Choroid plexus epithelial cell (primary cell): ENCODE measurements around the gene CTSD.

Experiments
- DNase-seq: peaks from one replicate; pipeline ENCODE4 v3.0.0-alpha.2; 2010; ENCODE audit warnings: low read depth
- H3K4me3 ChIP-seq: 2 replicates; pipeline ENCODE4 v1.5.1; 2011; ENCODE audit warnings: low read depth, mild to moderate bottlenecking, control low read depth, low read length, moderate library complexity
- CTCF ChIP-seq: conservative IDR thresholded peaks from 2 replicates; pipeline ENCODE4 v1.5.1; 2011; ENCODE audit warnings: low read depth, mild to moderate bottlenecking, control low read depth, inconsistent platforms, low read length, moderate library complexity

Gene CTSD

GRCh38 chr11:1714908-1715885 is 48.5 kb downstream of the CTSD start:
- TF ChIP-seq CTCF, result no peak
- no peak overlapping the region for H3K4me3 ChIP-seq
- DNase-seq, result no peak

- H3K4me3 ChIP-seq, result no peak overlapping the region
- no peak for TF ChIP-seq CTCF
- DNase-seq, result no peak
These were observed 55.0 kb downstream of the CTSD start for GRCh38 chr11:1708716-1709115.

- TF ChIP-seq CTCF, result no peak
- no peak overlapping the region for H3K4me3 ChIP-seq
- no peak for DNase-seq
These were observed 56.0 kb downstream of the CTSD start for GRCh38 chr11:1707751-1708150.

GRCh38 chr11:1706634-1707400 is 56.9 kb downstream of the CTSD start:
- TF ChIP-seq CTCF, result peak; percentile 17
- peak; percentile 5 for DNase-seq
- no peak overlapping the region for H3K4me3 ChIP-seq

GRCh38 chr11:1705126-1706052 is 58.3 kb downstream of the CTSD start:
- DNase-seq, result peak; percentile 5
- no peak overlapping the region for H3K4me3 ChIP-seq
- TF ChIP-seq CTCF, result no peak

- TF ChIP-seq CTCF, result no peak
- DNase-seq, result no peak
- no peak overlapping the region for H3K4me3 ChIP-seq
These were observed 60.6 kb downstream of the CTSD start for GRCh38 chr11:1703146-1703545.
